GM18498 (cell line): ENCODE results near the gene TYMS.
"Not testable (repeated sequence)": the region's sequence is repeated elsewhere in the genome, so short reads cannot be mapped to it uniquely, and the experiment has no call there.

ENCODE experiments used
- ATAC-seq: cut with Tn5 transposase; IDR thresholded peaks from one replicate; pipeline ENCODE4 v1.9.1; 2021; ENCODE audit warnings: mild to moderate bottlenecking, moderate library complexity; ENCODE audit not compliant: unreplicated experiment

Gene TYMS

GRCh38 chr18:676736-677135 is 19.3 kb downstream of the TYMS start:
- no peak for ATAC-seq

GRCh38 chr18:677145-677544 is 19.7 kb downstream of the TYMS start:
- ATAC-seq, result peak; percentile 73

- no peak for ATAC-seq
These were observed 20.5 kb downstream of the TYMS start for GRCh38 chr18:677951-678381.

- no peak for ATAC-seq
These were observed 21.2 kb downstream of the TYMS start for GRCh38 chr18:678482-679182.

- no peak for ATAC-seq
These were observed 22.1 kb downstream of the TYMS start for GRCh38 chr18:679516-679915.

GRCh38 chr18:680392-680791 is 22.9 kb downstream of the TYMS start:
- ATAC-seq, result no peak

- no peak for ATAC-seq
These were observed 24.5 kb downstream of the TYMS start for GRCh38 chr18:681985-682384.

GRCh38 chr18:682416-682815 is 25.0 kb downstream of the TYMS start:
- ATAC-seq, result not testable (repeated sequence)

- no peak for ATAC-seq
These were observed 25.4 kb downstream of the TYMS start for GRCh38 chr18:682833-683232.

GRCh38 chr18:683531-683930 is 26.1 kb downstream of the TYMS start:
- no peak for ATAC-seq

- ATAC-seq, result no peak
These were observed 28.0 kb downstream of the TYMS start for GRCh38 chr18:685438-685837.

GRCh38 chr18:686339-687111 is 29.1 kb downstream of the TYMS start:
- ATAC-seq, result no peak

GRCh38 chr18:688323-688722 is 30.9 kb downstream of the TYMS start:
- ATAC-seq, result no peak

GRCh38 chr18:692824-693223 is 35.4 kb downstream of the TYMS start:
- no peak for ATAC-seq

GRCh38 chr18:693466-694187 is 36.2 kb downstream of the TYMS start:
- no peak for ATAC-seq

GRCh38 chr18:697012-697411 is 39.6 kb downstream of the TYMS start:
- ATAC-seq, result no peak

- no peak for ATAC-seq
These were observed 40.3 kb downstream of the TYMS start for GRCh38 chr18:697800-698199.

GRCh38 chr18:703213-703967 is 45.9 kb downstream of the TYMS start:
- ATAC-seq, result no peak

- no peak for ATAC-seq
These were observed 49.0 kb downstream of the TYMS start for GRCh38 chr18:706405-706804.

- no peak for ATAC-seq
These were observed 50.6 kb downstream of the TYMS start for GRCh38 chr18:708096-708495.

- ATAC-seq, result no peak
These were observed 52.3 kb downstream of the TYMS start for GRCh38 chr18:709771-710170.
